ENCODE measurements around the gene WDR37.

The WDR37 gene

GRCh38 chr10:1020460-1020859 is 35.7 kb upstream of the WDR37 start:
- Histone ChIP-seq H3K4me3 (IDR thresholded peaks at IDR 0.05; ENCODE audit: insufficient read depth, low read depth, low read length) (no peak overlapping the region), H4K20me1 (ENCODE audit: insufficient read depth) (no peaks in the 10 kb centered on the region), H2AFZ (ENCODE audit: low read depth) (no peak overlapping the region), H3K9ac (no peak overlapping the region), H3K79me2 (ENCODE audit: insufficient read depth, low read depth) (no peaks in the 10 kb centered on the region), H3K27ac (no peak overlapping the region), H3K36me3 (ENCODE audit: insufficient read depth) (peaks cover 17% of the 10 kb centered on the region; the same call in 1 of the 2 replicates), H3K4me1 (ENCODE audit: low read depth, poor library complexity, severe bottlenecking) (no peaks in the 10 kb centered on the region), H3K27me3 (ENCODE audit: insufficient read depth, low read depth) (no peaks in the 10 kb centered on the region), H3K4me2 (no peak overlapping the region)
- TF ChIP-seq CTCF (conservative IDR thresholded peaks at IDR 0.05; ENCODE audit: low read depth, low read length), result no peak

- Histone ChIP-seq H2AFZ (ENCODE audit: low read depth) (no peak overlapping the region), H3K4me2 (no peak overlapping the region), H3K36me3 (ENCODE audit: insufficient read depth) (peaks cover 17% of the 10 kb centered on the region; the same call in 1 of the 2 replicates), H3K27me3 (ENCODE audit: insufficient read depth, low read depth) (no peaks in the 10 kb centered on the region), H4K20me1 (ENCODE audit: insufficient read depth) (no peaks in the 10 kb centered on the region), H3K27ac (no peak overlapping the region), H3K4me1 (ENCODE audit: low read depth, poor library complexity, severe bottlenecking) (no peaks in the 10 kb centered on the region), H3K79me2 (ENCODE audit: insufficient read depth, low read depth) (no peaks in the 10 kb centered on the region), H3K4me3 (IDR thresholded peaks at IDR 0.05; ENCODE audit: insufficient read depth, low read depth, low read length) (no peak overlapping the region), H3K9ac (no peak overlapping the region)
- TF ChIP-seq CTCF (conservative IDR thresholded peaks at IDR 0.05; ENCODE audit: low read depth, low read length), result no peak
Observed at GRCh38 chr10:1020958-1021357, 35.2 kb upstream of the WDR37 start.

- Histone ChIP-seq H4K20me1 (ENCODE audit: insufficient read depth) (no peaks in the 10 kb centered on the region), H3K4me2 (no peak overlapping the region), H3K36me3 (ENCODE audit: insufficient read depth) (peaks cover 5% of the 10 kb centered on the region; the same call in 1 of the 2 replicates), H3K4me3 (IDR thresholded peaks at IDR 0.05; ENCODE audit: insufficient read depth, low read depth, low read length) (no peak overlapping the region), H3K9ac (no peak overlapping the region), H3K27ac (no peak overlapping the region), H2AFZ (ENCODE audit: low read depth) (no peak overlapping the region), H3K79me2 (ENCODE audit: insufficient read depth, low read depth) (no peaks in the 10 kb centered on the region), H3K4me1 (ENCODE audit: low read depth, poor library complexity, severe bottlenecking) (no peaks in the 10 kb centered on the region), H3K27me3 (ENCODE audit: insufficient read depth, low read depth) (no peaks in the 10 kb centered on the region)
- TF ChIP-seq CTCF (conservative IDR thresholded peaks at IDR 0.05; ENCODE audit: low read depth, low read length), result no peak
Observed at GRCh38 chr10:1022413-1022812, 33.8 kb upstream of the WDR37 start.

GRCh38 chr10:1024103-1024502 is 32.1 kb upstream of the WDR37 start:
- Histone ChIP-seq H3K79me2 (ENCODE audit: insufficient read depth, low read depth) (no peaks in the 10 kb centered on the region), H3K9ac (no peak overlapping the region), H4K20me1 (ENCODE audit: insufficient read depth) (no peaks in the 10 kb centered on the region), H3K27me3 (ENCODE audit: insufficient read depth, low read depth) (no peaks in the 10 kb centered on the region), H3K4me3 (IDR thresholded peaks at IDR 0.05; ENCODE audit: insufficient read depth, low read depth, low read length) (no peak overlapping the region), H3K4me2 (no peak overlapping the region), H3K36me3 (ENCODE audit: insufficient read depth) (no peaks in the 10 kb centered on the region; the same call in 1 of the 2 replicates), H2AFZ (ENCODE audit: low read depth) (no peak overlapping the region), H3K27ac (no peak overlapping the region), H3K4me1 (ENCODE audit: low read depth, poor library complexity, severe bottlenecking) (no peaks in the 10 kb centered on the region)
- no peak for TF ChIP-seq CTCF (conservative IDR thresholded peaks at IDR 0.05; ENCODE audit: low read depth, low read length)
